Neural progenitor cell (in vitro differentiated cells): Measurements from ENCODE around the gene ENSA. TPM values are rescaled to one million over a fixed set of nuclear protein-coding genes. Genes with fewer than 3 reads are reported as not detected.
A peak's percentile ranks its signal among the peaks of the same experiment; 100 is the strongest.
"Not testable (repeated sequence)": the region's sequence is repeated elsewhere in the genome, so short reads cannot be mapped to it uniquely, and the experiment has no call there.

Experiments
- DNase-seq: peaks from one replicate; pipeline ENCODE4 v3.0.0-alpha.2; 2016; ENCODE audit warnings: low spot score
- H2AFZ ChIP-seq: fragments of 200-600 bp; sonication (generic); replicated peaks from 2 replicates; pipeline ENCODE4 v1.6.1; 2016; ENCODE audit warnings: antibody characterized with exemption
- H3F3A ChIP-seq: fragments of 200-600 bp; sonication (generic); 2 replicates; pipeline ENCODE4 v1.6.1; 2016; ENCODE audit warnings: antibody characterized with exemption, low read depth
- H3K27ac ChIP-seq: fragments of 200-600 bp; sonication (generic); 2 replicates; pipeline ENCODE4 v1.5.1; 2016; ENCODE audit warnings: mild to moderate bottlenecking
- H3K27me3 ChIP-seq: fragments of 200-600 bp; sonication (generic); 2 replicates; pipeline ENCODE4 v1.6.1; 2016; ENCODE audit warnings: mild to moderate bottlenecking, moderate library complexity
- H3K36me3 ChIP-seq: fragments of 200-600 bp; sonication (generic); 2 replicates; pipeline ENCODE4 v1.5.1; 2016
- H3K4me1 ChIP-seq: fragments of 200-600 bp; sonication (generic); 2 replicates; pipeline ENCODE4 v1.6.1; 2016; ENCODE audit warnings: mixed run types
- H3K4me2 ChIP-seq: fragments of 200-600 bp; sonication (generic); 2 replicates; pipeline ENCODE4 v1.6.1; 2016
- H3K4me3 ChIP-seq: fragments of 200-600 bp; sonication (generic); 2 replicates; pipeline ENCODE4 v1.5.1; 2016
- H3K79me2 ChIP-seq: fragments of 200-600 bp; sonication (generic); 2 replicates; pipeline ENCODE4 v1.6.1; 2016; ENCODE audit warnings: low read depth
- H3K9ac ChIP-seq: fragments of 200-600 bp; sonication (generic); 2 replicates; pipeline ENCODE4 v1.6.1; 2016
- H3K9me3 ChIP-seq: fragments of 200-600 bp; sonication (generic); 2 replicates; pipeline ENCODE4 v1.5.1; 2016; ENCODE audit warnings: low read depth
- H4K20me1 ChIP-seq: fragments of 200-600 bp; sonication (generic); 2 replicates; pipeline ENCODE4 v1.6.1; 2016; ENCODE audit warnings: low read depth
- H3K27ac Mint-ChIP-seq: 3 replicates; pipeline ENCODE4 v1.8.0; 2021; ENCODE audit warnings: mixed read lengths
- H3K27me3 Mint-ChIP-seq: 2 replicates; pipeline ENCODE4 v1.8.0; 2022; ENCODE audit warnings: low read depth, mild to moderate bottlenecking, inconsistent platforms, moderate library complexity, mixed read lengths; ENCODE audit not compliant: insufficient read depth
- H3K36me3 Mint-ChIP-seq: 3 replicates; pipeline ENCODE4 v1.8.0; 2021; ENCODE audit warnings: mixed read lengths
- H3K4me1 Mint-ChIP-seq: 3 replicates; pipeline ENCODE4 v1.8.0; 2021; ENCODE audit warnings: mixed read lengths
- H3K4me3 Mint-ChIP-seq: 3 replicates; pipeline ENCODE4 v1.8.0; 2021; ENCODE audit warnings: mild to moderate bottlenecking, moderate library complexity, mixed read lengths
- H3K9me3 Mint-ChIP-seq: 3 replicates; pipeline ENCODE4 v1.8.0; 2020; ENCODE audit warnings: mixed read lengths
- EZH2 ChIP-seq: fragments of 200-600 bp; sonication (generic); IDR thresholded peaks from 2 replicates; pipeline ENCODE4 v1.6.1; 2017; ENCODE audit warnings: antibody characterized with exemption, mild to moderate bottlenecking, moderate library complexity
- EZH2phosphoT487 ChIP-seq: fragments of 200-600 bp; sonication (generic); IDR thresholded peaks from 2 replicates; pipeline ENCODE4 v1.6.1; 2017; ENCODE audit warnings: antibody characterized with exemption
- total RNA-seq: library from RNA; depleted of rRNA; stranded (reverse); fragments of >200 nt; gene quantifications from 2 replicates; pipeline ENCODE4 v1.2.3, GENCODE V29; 2015; ENCODE audit warnings: low replicate concordance
- TF ChIP-seq, protein P1 (sequence below): fragments of 200-600 bp; sonication (generic); IDR thresholded peaks from 2 replicates; pipeline ENCODE4 v1.5.1; 2017; ENCODE audit warnings: antibody characterized with exemption, mild to moderate bottlenecking

ENSA gene
- total RNA-seq, 1 donor from 2014 or later, result 201 TPM

DNA sequence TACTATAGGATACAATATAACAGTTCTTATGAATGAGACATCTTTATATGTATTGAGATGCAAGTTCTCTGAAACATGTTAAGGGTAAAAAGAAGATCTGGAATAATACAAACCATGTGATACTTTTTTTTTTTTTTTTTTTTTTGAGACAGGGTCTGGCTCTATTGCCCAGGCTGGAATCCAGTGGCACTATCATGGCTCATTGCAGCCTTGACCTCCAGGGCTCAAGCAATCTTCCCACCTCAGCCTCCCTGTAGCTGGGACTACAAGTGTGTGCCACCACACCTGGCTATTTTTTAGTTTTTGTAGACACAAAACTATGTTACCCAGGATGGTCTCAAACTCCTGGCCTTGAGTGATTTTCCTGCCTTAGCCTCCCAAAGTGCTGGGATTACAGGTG lies 27.9 kb downstream of the ENSA start:
- Histone ChIP-seq H3K4me1 (peaks cover 18% of the 10 kb centered on the region), H3K4me2 (no peak overlapping the region), H3K27me3 (no peaks in the 10 kb centered on the region), H3K9ac (no peak overlapping the region), H3K9me3 (no peaks in the 10 kb centered on the region), H3F3A (peaks cover 32% of the 10 kb centered on the region), H4K20me1 (no peaks in the 10 kb centered on the region), H3K36me3 (no peaks in the 10 kb centered on the region), H3K79me2 (no peaks in the 10 kb centered on the region), H3K4me3 (no peak overlapping the region), H2AFZ (no peak overlapping the region), H3K27ac (no peak overlapping the region)
- H3K4me1 Mint-ChIP-seq, result peaks cover 20% of the 10 kb centered on the region
- H3K4me3 Mint-ChIP-seq, result no peak overlapping the region
- DNase-seq, result no peak
- no peak overlapping the region for H3K27ac Mint-ChIP-seq
- no peaks in the 10 kb centered on the region for H3K27me3 Mint-ChIP-seq
- H3K9me3 Mint-ChIP-seq, result no peaks in the 10 kb centered on the region
- TF ChIP-seq, protein P1, sequence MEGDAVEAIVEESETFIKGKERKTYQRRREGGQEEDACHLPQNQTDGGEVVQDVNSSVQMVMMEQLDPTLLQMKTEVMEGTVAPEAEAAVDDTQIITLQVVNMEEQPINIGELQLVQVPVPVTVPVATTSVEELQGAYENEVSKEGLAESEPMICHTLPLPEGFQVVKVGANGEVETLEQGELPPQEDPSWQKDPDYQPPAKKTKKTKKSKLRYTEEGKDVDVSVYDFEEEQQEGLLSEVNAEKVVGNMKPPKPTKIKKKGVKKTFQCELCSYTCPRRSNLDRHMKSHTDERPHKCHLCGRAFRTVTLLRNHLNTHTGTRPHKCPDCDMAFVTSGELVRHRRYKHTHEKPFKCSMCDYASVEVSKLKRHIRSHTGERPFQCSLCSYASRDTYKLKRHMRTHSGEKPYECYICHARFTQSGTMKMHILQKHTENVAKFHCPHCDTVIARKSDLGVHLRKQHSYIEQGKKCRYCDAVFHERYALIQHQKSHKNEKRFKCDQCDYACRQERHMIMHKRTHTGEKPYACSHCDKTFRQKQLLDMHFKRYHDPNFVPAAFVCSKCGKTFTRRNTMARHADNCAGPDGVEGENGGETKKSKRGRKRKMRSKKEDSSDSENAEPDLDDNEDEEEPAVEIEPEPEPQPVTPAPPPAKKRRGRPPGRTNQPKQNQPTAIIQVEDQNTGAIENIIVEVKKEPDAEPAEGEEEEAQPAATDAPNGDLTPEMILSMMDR, result no peak
- TF ChIP-seq EZH2phosphoT487 (no peak), EZH2 (no peak)
- H3K36me3 Mint-ChIP-seq, result peaks cover 23% of the 10 kb centered on the region

DNA sequence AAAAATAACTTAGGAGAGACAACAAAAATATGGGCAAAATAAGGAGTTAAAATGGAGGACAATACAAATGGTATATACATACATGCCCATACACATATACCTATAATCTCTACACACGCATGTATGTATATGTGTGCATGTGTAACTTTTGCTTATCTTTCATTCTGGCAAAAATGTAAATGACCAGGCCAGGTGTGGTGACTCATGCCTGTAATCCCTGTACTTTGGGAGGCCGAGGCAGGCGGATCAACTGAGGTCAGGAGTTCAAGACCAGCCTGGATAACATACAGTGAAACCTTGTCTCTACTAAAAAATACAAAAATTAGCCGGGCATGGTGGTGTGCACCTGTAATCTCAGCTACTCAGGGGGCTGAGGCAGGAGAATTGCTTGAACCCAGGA lies 31.1 kb downstream of the ENSA start:
- not testable (repeated sequence) for H3K9me3 Mint-ChIP-seq, H3K4me2 ChIP-seq, H2AFZ ChIP-seq, H3K27ac Mint-ChIP-seq, H3K27me3 ChIP-seq, H3K9me3 ChIP-seq, H3K4me3 ChIP-seq, H3K4me1 ChIP-seq, H3K9ac ChIP-seq, DNase-seq, H3K4me3 Mint-ChIP-seq, H3K36me3 ChIP-seq, H4K20me1 ChIP-seq, H3K79me2 ChIP-seq, H3K27ac ChIP-seq, H3K27me3 Mint-ChIP-seq
- Mint-ChIP-seq H3K36me3 (peaks cover 25% of the 10 kb centered on the region), H3K4me1 (peaks cover 14% of the 10 kb centered on the region)
- peaks cover 11% of the 10 kb centered on the region for H3F3A ChIP-seq

DNA sequence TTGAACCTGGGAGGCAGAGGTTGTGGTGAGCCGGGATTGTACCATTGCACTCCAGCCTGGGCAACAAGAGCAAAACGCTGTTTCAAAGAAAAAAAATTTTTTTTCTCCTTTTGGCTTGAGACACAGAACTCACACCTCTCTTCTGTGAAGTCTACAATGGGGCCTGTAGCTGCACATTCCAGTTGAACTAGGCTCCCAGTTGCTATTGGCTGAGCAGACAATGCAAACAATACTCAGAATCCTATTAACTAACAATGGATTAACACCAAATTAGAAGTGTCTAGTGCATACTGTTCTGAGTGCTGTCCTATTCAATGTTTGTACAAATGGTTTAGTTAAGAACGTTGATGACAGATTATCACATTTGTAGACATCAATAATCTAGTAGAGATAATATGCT lies 32.4 kb downstream of the ENSA start:
- Mint-ChIP-seq H3K9me3 (peaks cover 8% of the 10 kb centered on the region), H3K4me3 (no peak overlapping the region), H3K27ac (no peak overlapping the region), H3K36me3 (peaks cover 24% of the 10 kb centered on the region), H3K4me1 (peaks cover 12% of the 10 kb centered on the region), H3K27me3 (peaks cover 4% of the 10 kb centered on the region)
- Histone ChIP-seq H3K36me3 (no peaks in the 10 kb centered on the region), H2AFZ (no peak overlapping the region), H4K20me1 (no peaks in the 10 kb centered on the region), H3K4me3 (no peak overlapping the region), H3K79me2 (no peaks in the 10 kb centered on the region), H3K27me3 (no peaks in the 10 kb centered on the region), H3K4me1 (no peaks in the 10 kb centered on the region), H3K9me3 (no peaks in the 10 kb centered on the region), H3K27ac (no peak overlapping the region), H3K4me2 (no peak overlapping the region), H3K9ac (no peak overlapping the region), H3F3A (peaks cover 11% of the 10 kb centered on the region)
- peak; percentile 37 for DNase-seq
- TF ChIP-seq EZH2, result no peak
- no peak for TF ChIP-seq EZH2phosphoT487

DNA sequence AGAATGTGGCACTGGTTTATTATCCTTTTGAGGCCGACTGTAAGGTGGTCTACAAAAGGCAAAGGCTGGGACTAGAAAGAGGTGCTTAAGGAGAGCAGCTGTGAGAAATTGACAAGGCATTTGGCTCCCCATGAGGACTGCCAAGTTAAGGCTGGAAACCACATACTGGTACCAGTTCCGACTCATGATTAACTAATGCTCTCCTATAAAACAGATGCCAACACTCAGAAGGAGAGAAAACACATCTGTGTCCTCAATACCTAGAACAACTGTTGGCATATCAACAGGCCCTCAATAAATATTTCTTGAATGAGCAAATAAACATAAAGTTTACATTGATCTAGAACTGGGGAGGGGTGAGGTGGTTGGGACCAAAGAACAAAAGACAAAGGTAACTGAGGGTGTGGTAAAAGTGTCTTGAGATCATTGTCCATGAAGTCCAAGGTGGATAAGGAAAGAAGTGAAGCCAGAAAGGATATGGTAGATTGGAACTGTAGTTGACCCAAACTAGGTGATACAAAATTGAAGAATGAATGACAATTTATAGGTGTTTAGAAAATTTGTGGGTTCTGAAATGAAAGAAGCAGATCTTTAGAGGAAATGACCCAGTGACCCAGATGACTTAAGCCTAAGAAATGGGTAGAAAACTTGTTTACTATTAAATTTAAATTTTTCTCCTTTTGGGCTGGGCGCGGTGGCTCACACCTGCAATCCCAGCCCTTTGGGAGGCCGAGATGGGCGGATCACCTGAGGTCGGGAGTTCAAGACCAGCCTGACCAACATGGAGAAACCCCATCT lies 33.1 kb downstream of the ENSA start:
- peaks cover 24% of the 10 kb centered on the region for H3K36me3 Mint-ChIP-seq
- H3K27ac ChIP-seq, result no peak overlapping the region
- no peaks in the 10 kb centered on the region for H3K36me3 ChIP-seq
- DNase-seq, result no peak
- H3F3A ChIP-seq, result peaks cover 11% of the 10 kb centered on the region
- H3K79me2 ChIP-seq, result no peaks in the 10 kb centered on the region
- H3K4me1 Mint-ChIP-seq, result peaks cover 12% of the 10 kb centered on the region
- H3K4me3 Mint-ChIP-seq, result no peak overlapping the region
- H3K4me1 ChIP-seq, result no peaks in the 10 kb centered on the region
- H3K4me2 ChIP-seq, result no peak overlapping the region
- H3K9me3 Mint-ChIP-seq, result peaks cover 8% of the 10 kb centered on the region
- no peak overlapping the region for H3K9ac ChIP-seq
- no peak overlapping the region for H3K4me3 ChIP-seq
- H3K27me3 Mint-ChIP-seq, result peaks cover 4% of the 10 kb centered on the region
- no peak overlapping the region for H2AFZ ChIP-seq
- H4K20me1 ChIP-seq, result no peaks in the 10 kb centered on the region
- TF ChIP-seq, protein P1, result no peak
- TF ChIP-seq EZH2phosphoT487, result no peak
- TF ChIP-seq EZH2, result no peak
- no peaks in the 10 kb centered on the region for H3K27me3 ChIP-seq
- H3K9me3 ChIP-seq, result no peaks in the 10 kb centered on the region
- no peak overlapping the region for H3K27ac Mint-ChIP-seq
